ENCODE measurements around the gene CISTR. TPM values are rescaled to one million over a fixed set of nuclear protein-coding genes. Genes with fewer than 3 reads are reported as not detected.

The CISTR gene
- total RNA-seq, 1 experiment from 2014 or later = not detected

- POLR2A ChIA-PET (ENCODE audit: low non-redundant PET) = no interaction called here
- CTCF ChIA-PET = interaction anchor here (1.5 to 5.2 kb wide), 5 partner anchors 10 to 54 kb away, joined by 3 to 25 read pairs (median 9); no protein-coding TSS in a partner anchor
- no peak overlapping the region for H3K27ac ChIP-seq (ENCODE audit: low read depth, low read length, poor library complexity, severe bottlenecking)
- H3K36me3 ChIP-seq (ENCODE audit: insufficient read depth, low read length, poor library complexity, severe bottlenecking) = no peaks in the 10 kb centered on the region
- H3K9me3 ChIP-seq (ENCODE audit: low read depth, low read length, poor library complexity, severe bottlenecking) = no peaks in the 10 kb centered on the region
- no peaks in the 10 kb centered on the region for H3K27me3 ChIP-seq (replicated peaks; ENCODE audit: insufficient read depth, low read depth, low read length, poor library complexity)
- peaks cover 16% of the 10 kb centered on the region for H3K4me1 ChIP-seq (ENCODE audit: insufficient read depth, low read length, poor library complexity, severe bottlenecking)
- no peak for DNase-seq (ENCODE audit: low spot score)
- intact Hi-C loops (cut with micrococcal nuclease; ENCODE audit: unreplicated experiment) = loop anchor here (2.0 kb wide), 1 partner anchor 204 kb away; no protein-coding TSS in a partner anchor
- no peak for TF ChIP-seq EZH2 (IDR thresholded peaks at IDR 0.05; ENCODE audit: borderline replicate concordance, low read depth, low read length, poor library complexity, severe bottlenecking)
- TF ChIP-seq CTCF (conservative IDR thresholded peaks at IDR 0.05; ENCODE audit: low read depth, low read length) = no peak
- no peak overlapping the region for H3K4me3 ChIP-seq (ENCODE audit: low read depth, low read length, poor library complexity, severe bottlenecking)
- no TSS peak for BruUV-seq (replicated peaks)
Observed at GRCh38 chr12:53747095-53747494, 4.7 kb downstream of the CISTR start.

GRCh38 chr12:53746592-53747092, 5.1 kb downstream of the CISTR start:
- POLR2A ChIA-PET (ENCODE audit: low non-redundant PET) = no interaction called here
- intact Hi-C loops (cut with micrococcal nuclease; ENCODE audit: unreplicated experiment) = loop anchor here (1.0 to 2.0 kb wide), 2 partner anchors 45 to 204 kb away; no protein-coding TSS in a partner anchor
- DNase-seq (ENCODE audit: low spot score) = peak; percentile 94
- Histone ChIP-seq H3K4me3 (ENCODE audit: low read depth, low read length, poor library complexity, severe bottlenecking) (no peak overlapping the region), H3K27me3 (replicated peaks; ENCODE audit: insufficient read depth, low read depth, low read length, poor library complexity) (no peaks in the 10 kb centered on the region), H3K4me1 (ENCODE audit: insufficient read depth, low read length, poor library complexity, severe bottlenecking) (peaks cover 11% of the 10 kb centered on the region), H3K9me3 (ENCODE audit: low read depth, low read length, poor library complexity, severe bottlenecking) (no peaks in the 10 kb centered on the region), H3K36me3 (ENCODE audit: insufficient read depth, low read length, poor library complexity, severe bottlenecking) (no peaks in the 10 kb centered on the region), H3K27ac (ENCODE audit: low read depth, low read length, poor library complexity, severe bottlenecking) (no peak overlapping the region)
- no TSS peak for BruUV-seq (replicated peaks)
- TF ChIP-seq CTCF (conservative IDR thresholded peaks at IDR 0.05; ENCODE audit: low read depth, low read length) (peak; percentile 100), EZH2 (IDR thresholded peaks at IDR 0.05; ENCODE audit: borderline replicate concordance, low read depth, low read length, poor library complexity, severe bottlenecking) (no peak)
- CTCF ChIA-PET = interaction anchor here (0.5 to 5.2 kb wide), 9 partner anchors 9 to 593 kb away, joined by 3 to 25 read pairs (median 5); no protein-coding TSS in a partner anchor

- Histone ChIP-seq H3K27ac (ENCODE audit: low read depth, low read length, poor library complexity, severe bottlenecking) (no peak overlapping the region), H3K9me3 (ENCODE audit: low read depth, low read length, poor library complexity, severe bottlenecking) (no peaks in the 10 kb centered on the region), H3K36me3 (ENCODE audit: insufficient read depth, low read length, poor library complexity, severe bottlenecking) (no peaks in the 10 kb centered on the region), H3K4me1 (ENCODE audit: insufficient read depth, low read length, poor library complexity, severe bottlenecking) (no peaks in the 10 kb centered on the region), H3K27me3 (replicated peaks; ENCODE audit: insufficient read depth, low read depth, low read length, poor library complexity) (no peaks in the 10 kb centered on the region), H3K4me3 (ENCODE audit: low read depth, low read length, poor library complexity, severe bottlenecking) (no peak overlapping the region)
- CTCF ChIA-PET = interaction anchor here (0.6 to 5.2 kb wide), 5 partner anchors 9 to 626 kb away, joined by 3 to 32 read pairs (median 4); no protein-coding TSS in a partner anchor
- intact Hi-C loops (cut with micrococcal nuclease; ENCODE audit: unreplicated experiment) = no loop called here
- BruUV-seq (replicated peaks) = no TSS peak
- no peak for DNase-seq (ENCODE audit: low spot score)
- POLR2A ChIA-PET (ENCODE audit: low non-redundant PET) = no interaction called here
- TF ChIP-seq EZH2 (IDR thresholded peaks at IDR 0.05; ENCODE audit: borderline replicate concordance, low read depth, low read length, poor library complexity, severe bottlenecking) (no peak), CTCF (conservative IDR thresholded peaks at IDR 0.05; ENCODE audit: low read depth, low read length) (no peak)
Observed at GRCh38 chr12:53744751-53745150, 7.0 kb downstream of the CISTR start.

Data from A673 (cell line).